OCI-M2 (cell line): Measurements from ENCODE around the gene SLC9A3.
"Not testable (repeated sequence)": the region's sequence is repeated elsewhere in the genome, so short reads cannot be mapped to it uniquely, and the experiment has no call there.

ENCODE experiments used
- DNase-seq: peaks from one replicate; lab custom pipeline; 2025; ENCODE audit not compliant: unreplicated experiment; lab: John Stamatoyannopoulos, UW

The SLC9A3 gene

GRCh38 chr5:524234-524972 is at the start of gene SLC9A3:
TSS of gene SLC9A3 (minus strand) at chr5:524449.
- DNase-seq: no peak

- DNase-seq: no peak
Observed at GRCh38 chr5:573976-574375, 49.7 kb upstream of the SLC9A3 start.

GRCh38 chr5:573206-573605 is 49.0 kb upstream of the SLC9A3 start:
- no peak for DNase-seq

- DNase-seq: no peak
Observed at GRCh38 chr5:572398-573019, 48.3 kb upstream of the SLC9A3 start.

GRCh38 chr5:571791-572190 is 47.5 kb upstream of the SLC9A3 start:
- DNase-seq: no peak

GRCh38 chr5:570886-571285 is 46.6 kb upstream of the SLC9A3 start:
- DNase-seq: no peak

- no peak for DNase-seq
Observed at GRCh38 chr5:570446-570845, 46.2 kb upstream of the SLC9A3 start.

GRCh38 chr5:569868-570361 is 45.7 kb upstream of the SLC9A3 start:
- no peak for DNase-seq

- DNase-seq: no peak
Observed at GRCh38 chr5:569358-569867, 45.2 kb upstream of the SLC9A3 start.

- no peak for DNase-seq
Observed at GRCh38 chr5:568809-569208, 44.6 kb upstream of the SLC9A3 start.

GRCh38 chr5:568061-568781 is 44.0 kb upstream of the SLC9A3 start:
- DNase-seq: no peak

- no peak for DNase-seq
Observed at GRCh38 chr5:567664-568060, 43.4 kb upstream of the SLC9A3 start.

- no peak for DNase-seq
Observed at GRCh38 chr5:566636-567309, 42.5 kb upstream of the SLC9A3 start.

- no peak for DNase-seq
Observed at GRCh38 chr5:565782-566440, 41.7 kb upstream of the SLC9A3 start.

GRCh38 chr5:561408-561807 is 37.2 kb upstream of the SLC9A3 start:
- no peak for DNase-seq

GRCh38 chr5:560792-561166 is 36.5 kb upstream of the SLC9A3 start:
- no peak for DNase-seq

- no peak for DNase-seq
Observed at GRCh38 chr5:558871-559503, 34.7 kb upstream of the SLC9A3 start.

- no peak for DNase-seq
Observed at GRCh38 chr5:558326-558725, 34.1 kb upstream of the SLC9A3 start.

- DNase-seq: not testable (repeated sequence)
Observed at GRCh38 chr5:557917-558316, 33.7 kb upstream of the SLC9A3 start.

- no peak for DNase-seq
Observed at GRCh38 chr5:556909-557441, 32.7 kb upstream of the SLC9A3 start.
